ENCODE data around the gene NOXO1. TPM values are rescaled to one million over a fixed set of nuclear protein-coding genes. Genes with fewer than 3 reads are reported as not detected.

Gene NOXO1
- total RNA-seq, 2 donors from 2014 or later: not detected

DNA sequence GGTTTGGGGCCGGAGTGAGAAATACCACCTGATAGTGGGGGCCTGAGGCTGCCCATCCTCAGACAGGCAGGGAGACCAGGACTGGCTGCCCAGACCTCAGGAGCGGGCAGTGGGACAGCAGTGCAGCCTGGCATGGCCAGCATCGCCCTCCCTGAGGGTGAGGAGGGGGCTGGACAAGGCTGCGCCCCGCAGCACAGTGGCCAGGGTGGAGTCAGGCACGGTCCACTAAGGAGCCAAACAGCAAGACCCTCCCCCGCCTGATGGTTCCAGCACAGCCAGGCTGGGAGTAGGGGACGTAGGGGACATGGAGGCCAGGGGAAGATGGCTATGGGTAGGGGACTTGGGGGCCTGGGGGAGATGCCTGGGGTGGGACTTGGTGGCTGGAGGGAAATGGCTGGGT, 25.0 kb upstream of the NOXO1 start:
- no peak for ATAC-seq
- peak overlapping the region in 1 of 2 donors; percentile 63 for H3K27ac Mint-ChIP-seq
- H3K4me3 Mint-ChIP-seq: peak overlapping the region; percentile 95
- no peak for DNase-seq (ENCODE audit: low spot score)
- peaks cover 32 to 37% of the 10 kb centered on the region in 2 donors for H3K4me1 Mint-ChIP-seq (ENCODE audit: low read depth in 2 of 2)
- no peaks in the 10 kb centered on the region for H3K27me3 Mint-ChIP-seq
- no peaks in the 10 kb centered on the region for H3K36me3 Mint-ChIP-seq
- H3K9me3 Mint-ChIP-seq: no peaks in the 10 kb centered on the region

DNA sequence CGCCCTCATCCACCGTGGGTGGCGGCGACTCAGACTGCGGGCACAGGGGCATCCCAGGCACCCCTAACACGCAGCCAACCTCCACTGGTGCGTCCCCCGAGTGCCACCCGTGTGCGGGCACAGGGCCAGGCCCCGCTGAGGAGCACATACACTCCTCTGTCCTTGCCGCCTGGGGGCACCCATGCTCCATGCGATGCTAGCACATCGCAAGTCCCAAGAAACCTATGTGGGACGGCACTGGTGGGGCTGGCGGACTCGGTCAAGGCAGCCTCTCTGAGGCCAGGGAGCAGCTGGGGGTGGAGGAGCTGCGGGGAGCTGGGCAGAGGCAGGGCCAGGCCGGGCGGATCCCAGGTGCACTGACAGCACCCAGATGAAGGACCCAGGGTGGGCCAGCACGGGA, 24.4 kb upstream of the NOXO1 start:
- no peak for ATAC-seq
- no peaks in the 10 kb centered on the region for H3K36me3 Mint-ChIP-seq

DNA sequence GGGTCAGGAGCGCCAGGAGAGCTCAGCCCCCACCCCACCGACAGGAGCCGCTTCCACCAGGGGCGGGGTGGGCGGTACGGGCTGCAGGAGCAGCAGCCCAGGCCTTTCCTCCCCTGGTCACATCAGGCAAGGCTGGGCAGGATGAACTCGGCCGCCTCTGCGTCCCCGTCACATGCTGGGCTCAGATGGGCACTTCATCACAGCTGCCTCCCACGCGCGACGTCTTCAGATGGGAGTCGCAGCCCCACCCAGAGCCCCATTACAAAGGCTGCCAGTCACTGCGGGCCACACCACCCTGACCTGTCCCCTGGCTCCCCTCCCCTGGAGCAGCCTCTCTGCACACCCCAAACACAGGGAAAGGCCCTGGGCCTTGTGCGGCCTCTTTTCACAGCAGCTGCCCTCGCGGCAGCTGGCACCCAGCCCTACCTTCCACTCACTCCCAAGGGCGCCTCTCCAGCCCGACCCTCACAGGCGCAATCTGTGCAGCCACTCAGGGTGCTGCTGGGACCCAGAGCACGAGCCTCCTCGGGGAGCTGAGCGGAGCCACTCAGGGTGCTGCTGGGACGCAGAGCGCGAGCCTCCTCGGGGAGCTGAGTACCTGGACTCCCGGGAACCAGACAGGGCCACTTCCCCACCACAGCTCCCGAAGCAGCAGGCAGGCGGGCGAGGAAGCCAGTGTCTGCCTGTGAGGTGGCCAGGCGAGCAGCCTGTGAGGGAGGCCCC, 23.7 kb upstream of the NOXO1 start:
- H3K27ac Mint-ChIP-seq: no peak overlapping the region
- peaks cover 28 to 30% of the 10 kb centered on the region in 2 donors for H3K4me1 Mint-ChIP-seq (ENCODE audit: low read depth in 2 of 2)
- DNase-seq (ENCODE audit: low spot score) (no peak), ATAC-seq (no peak)
- no peaks in the 10 kb centered on the region for H3K36me3 Mint-ChIP-seq
- H3K4me3 Mint-ChIP-seq: no peak overlapping the region
- no peaks in the 10 kb centered on the region for H3K27me3 Mint-ChIP-seq
- no peaks in the 10 kb centered on the region for H3K9me3 Mint-ChIP-seq

More for the DNA sequence above, 24.4 kb upstream of the NOXO1 start:
- Mint-ChIP-seq H3K4me1 (ENCODE audit: low read depth in 2 of 2) (peaks cover 32 to 37% of the 10 kb centered on the region in 2 donors), H3K27me3 (no peaks in the 10 kb centered on the region), H3K27ac (no peak overlapping the region), H3K9me3 (no peaks in the 10 kb centered on the region), H3K4me3 (peak overlapping the region; percentile 95)
- DNase-seq (ENCODE audit: low spot score): no peak

DNA sequence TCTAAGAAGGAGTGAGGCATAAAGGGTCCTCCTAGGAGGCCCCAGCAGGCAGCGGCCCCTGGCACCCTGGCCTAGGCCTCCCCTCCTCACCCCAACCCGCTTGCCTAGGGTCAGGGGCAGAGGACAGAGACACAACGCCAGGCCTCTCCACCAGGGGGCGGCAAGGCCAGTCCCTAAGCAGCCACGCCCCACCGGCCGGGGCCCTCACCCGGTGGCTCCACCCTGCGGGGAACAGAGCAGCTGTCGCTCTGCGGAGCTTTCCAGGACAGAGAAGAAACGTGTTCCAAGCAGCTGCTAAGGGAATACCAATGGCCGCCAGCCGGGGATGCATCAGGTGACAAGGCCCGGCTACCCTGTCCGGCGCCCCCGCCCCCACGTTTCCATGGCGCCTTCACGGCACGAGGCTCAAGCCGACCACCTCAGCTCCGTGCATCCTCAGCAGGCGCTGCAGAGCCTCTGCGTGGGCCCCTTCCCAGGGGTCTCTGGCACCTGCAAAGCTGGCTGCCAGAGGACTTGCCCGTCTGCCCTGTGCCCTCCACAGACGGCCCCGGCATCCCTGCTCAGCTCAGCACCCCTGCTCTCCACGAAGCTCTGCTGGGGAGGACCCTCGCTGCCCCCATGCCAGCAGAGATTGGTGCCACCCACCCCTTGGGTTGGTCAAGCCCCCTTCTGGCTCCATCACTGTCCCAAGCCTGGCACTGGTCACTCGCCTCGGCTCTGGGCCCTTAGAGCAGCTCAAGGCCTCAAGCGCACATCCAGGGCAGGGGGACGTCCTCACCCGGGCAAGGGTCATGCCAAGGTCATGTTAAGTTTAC, 22.8 kb upstream of the NOXO1 start:
- no peaks in the 10 kb centered on the region for H3K36me3 Mint-ChIP-seq
- DNase-seq (ENCODE audit: low spot score): peak; percentile 82
- H3K4me1 Mint-ChIP-seq (ENCODE audit: low read depth in 2 of 2): peaks cover 28% of the 10 kb centered on the region in 2 donors
- H3K9me3 Mint-ChIP-seq: no peaks in the 10 kb centered on the region
- H3K27me3 Mint-ChIP-seq: no peaks in the 10 kb centered on the region
- peak; percentile 85 to 87 for ATAC-seq
- H3K4me3 Mint-ChIP-seq: no peak overlapping the region
- no peak overlapping the region for H3K27ac Mint-ChIP-seq

DNA sequence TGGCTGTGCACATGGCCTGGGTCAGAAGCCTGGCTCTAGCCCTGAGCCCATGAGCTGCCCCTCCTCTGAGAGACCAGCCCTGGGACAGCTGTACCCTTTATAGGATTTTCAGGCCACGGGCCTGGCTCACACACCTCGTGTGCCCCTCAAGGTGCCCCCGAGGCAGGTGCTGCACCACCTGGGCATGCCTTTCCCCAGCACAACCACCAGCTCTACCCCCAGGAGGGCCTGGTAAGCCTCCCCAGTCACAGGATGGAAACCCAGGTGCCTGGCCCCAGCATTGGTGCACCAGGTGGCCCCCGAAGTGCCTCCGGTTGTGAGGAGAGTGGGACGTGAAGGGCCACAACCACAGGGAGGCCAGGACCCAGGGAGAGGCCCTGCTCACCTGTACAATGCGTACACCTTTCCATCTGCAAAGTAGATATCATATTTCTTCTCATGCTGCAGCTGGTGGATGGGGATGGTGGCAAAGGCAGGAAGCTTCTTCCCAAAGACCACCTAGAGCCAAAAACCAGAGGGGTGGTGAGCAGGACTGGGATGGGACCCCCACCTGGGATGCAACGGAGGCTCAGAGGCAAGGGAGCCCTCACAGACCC, 22.1 kb upstream of the NOXO1 start:
- Mint-ChIP-seq H3K4me3 (no peak overlapping the region), H3K4me1 (ENCODE audit: low read depth in 2 of 2) (peaks cover 22 to 24% of the 10 kb centered on the region in 2 donors), H3K9me3 (no peaks in the 10 kb centered on the region), H3K36me3 (no peaks in the 10 kb centered on the region), H3K27ac (no peak overlapping the region), H3K27me3 (no peaks in the 10 kb centered on the region)
- ATAC-seq (no peak), DNase-seq (ENCODE audit: low spot score) (no peak)

DNA sequence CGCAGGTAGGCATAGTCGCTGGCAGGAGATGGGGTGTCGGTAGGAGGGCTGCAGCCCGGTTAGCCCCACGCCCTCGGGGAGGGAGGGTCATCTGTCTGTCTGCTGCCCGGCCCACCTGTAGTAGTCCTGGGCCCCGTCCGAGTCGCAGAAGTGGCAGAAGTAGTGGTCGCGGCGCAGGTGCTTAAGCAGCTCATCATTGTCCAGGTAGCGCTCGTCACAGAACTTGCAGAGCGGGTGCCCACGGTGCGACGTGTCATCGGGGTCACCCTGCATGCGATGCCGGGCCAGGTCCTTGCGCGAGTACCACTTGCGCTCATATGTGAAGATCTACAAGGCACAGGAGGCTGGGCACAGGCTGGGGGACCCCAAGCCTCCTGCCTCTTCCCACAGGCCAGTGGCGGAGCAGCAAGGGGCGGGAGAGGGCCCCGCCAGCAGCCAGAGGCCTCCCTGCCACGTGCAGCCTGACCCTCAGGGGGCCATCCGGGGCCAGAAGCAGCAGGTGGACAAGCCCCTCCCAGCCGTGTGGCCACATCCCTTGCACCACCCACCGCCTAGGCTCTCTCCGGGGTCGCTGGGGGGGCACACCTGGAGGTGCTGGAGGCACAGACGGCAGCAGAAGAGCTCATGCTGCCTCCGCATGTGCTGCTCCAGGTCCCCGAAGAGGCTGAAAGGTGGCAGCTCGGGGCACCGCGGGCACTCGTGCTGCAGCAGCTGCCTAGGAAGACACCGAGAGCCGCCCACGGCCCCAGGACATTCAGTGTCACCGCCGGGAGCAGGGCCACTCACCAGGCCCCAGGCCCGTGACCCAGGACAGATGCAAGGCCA, 21.3 kb upstream of the NOXO1 start:
- no peak overlapping the region for H3K4me3 Mint-ChIP-seq
- H3K9me3 Mint-ChIP-seq: no peaks in the 10 kb centered on the region
- H3K27me3 Mint-ChIP-seq: no peaks in the 10 kb centered on the region
- no peak overlapping the region for H3K27ac Mint-ChIP-seq
- no peaks in the 10 kb centered on the region for H3K36me3 Mint-ChIP-seq
- DNase-seq (ENCODE audit: low spot score): no peak
- H3K4me1 Mint-ChIP-seq (ENCODE audit: low read depth in 2 of 2): peaks cover 15 to 20% of the 10 kb centered on the region in 2 donors
- ATAC-seq: no peak

DNA sequence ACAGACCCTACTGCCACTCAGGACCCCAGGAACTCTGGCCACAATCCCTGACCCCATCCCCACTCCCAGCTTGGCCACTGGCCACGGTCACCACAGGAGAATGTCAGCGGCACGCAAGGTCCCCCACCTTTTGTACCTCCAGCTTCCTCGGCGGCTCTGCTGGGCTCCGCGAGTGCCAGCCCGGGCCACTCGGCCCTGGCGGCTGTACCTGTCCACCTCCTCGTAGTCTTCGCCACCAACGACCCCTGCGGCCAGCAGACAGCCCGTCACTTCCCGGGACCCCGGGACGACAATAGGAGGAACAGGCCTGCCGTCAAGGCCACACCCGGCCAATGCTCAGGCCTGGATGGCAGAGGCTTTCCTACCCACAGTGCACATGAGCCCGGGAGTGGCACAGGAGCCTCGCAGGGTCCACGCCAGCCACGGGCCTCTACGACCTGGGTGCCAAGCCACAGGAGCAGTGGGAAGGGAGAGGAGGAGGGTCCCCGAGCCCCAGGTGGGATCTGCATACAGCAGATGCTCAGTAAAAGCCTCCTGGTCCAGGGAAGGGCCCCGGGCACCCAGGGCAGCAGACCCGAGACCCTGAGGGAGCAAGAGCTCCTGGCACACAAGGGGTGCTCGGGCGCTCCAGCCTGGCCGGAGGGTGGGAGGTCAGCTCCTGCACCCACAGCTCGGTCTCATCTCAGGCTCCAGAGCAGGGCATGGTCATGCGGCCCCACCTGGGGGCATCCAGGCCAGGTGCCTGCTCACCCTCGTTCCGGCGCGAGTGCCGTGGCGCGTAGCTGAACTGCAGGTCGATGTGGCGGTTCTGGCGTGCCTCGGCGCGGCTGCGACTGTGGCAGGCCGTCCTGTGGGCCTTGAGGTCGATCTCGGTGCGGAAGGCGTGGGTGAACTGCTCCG, 20.4 kb upstream of the NOXO1 start:
- Mint-ChIP-seq H3K4me3 (no peak overlapping the region), H3K36me3 (no peaks in the 10 kb centered on the region), H3K27ac (no peak overlapping the region), H3K27me3 (no peaks in the 10 kb centered on the region), H3K9me3 (no peaks in the 10 kb centered on the region), H3K4me1 (ENCODE audit: low read depth in 2 of 2) (peaks cover 9 to 17% of the 10 kb centered on the region in 2 donors)
- ATAC-seq (no peak), DNase-seq (ENCODE audit: low spot score) (no peak)

DNA sequence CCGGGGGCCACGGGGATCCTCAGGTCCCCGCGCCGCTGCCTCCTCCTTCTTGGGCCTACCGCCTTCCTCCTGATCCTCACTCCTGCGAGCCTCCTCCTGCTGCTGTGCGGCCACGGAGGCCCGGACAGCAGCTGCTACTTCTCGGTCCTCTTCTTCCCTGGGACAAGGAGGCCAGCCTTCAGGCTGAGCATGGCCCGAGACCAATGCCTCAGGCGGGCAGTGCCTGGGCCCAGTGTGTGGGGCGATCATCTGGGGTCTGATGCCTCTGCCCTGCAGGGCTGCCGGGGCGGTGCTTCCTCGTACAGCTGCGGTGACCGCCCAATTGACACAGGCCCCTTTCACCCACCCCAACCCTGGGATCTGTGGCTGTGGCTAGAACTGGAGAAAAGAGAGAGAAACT, 19.8 kb upstream of the NOXO1 start:
- Mint-ChIP-seq H3K4me1 (ENCODE audit: low read depth in 2 of 2) (peaks cover 2 to 17% of the 10 kb centered on the region in 2 donors), H3K4me3 (no peak overlapping the region), H3K27ac (no peak overlapping the region), H3K27me3 (no peaks in the 10 kb centered on the region), H3K9me3 (no peaks in the 10 kb centered on the region), H3K36me3 (no peaks in the 10 kb centered on the region)
- ATAC-seq (no peak), DNase-seq (ENCODE audit: low spot score) (no peak)

DNA sequence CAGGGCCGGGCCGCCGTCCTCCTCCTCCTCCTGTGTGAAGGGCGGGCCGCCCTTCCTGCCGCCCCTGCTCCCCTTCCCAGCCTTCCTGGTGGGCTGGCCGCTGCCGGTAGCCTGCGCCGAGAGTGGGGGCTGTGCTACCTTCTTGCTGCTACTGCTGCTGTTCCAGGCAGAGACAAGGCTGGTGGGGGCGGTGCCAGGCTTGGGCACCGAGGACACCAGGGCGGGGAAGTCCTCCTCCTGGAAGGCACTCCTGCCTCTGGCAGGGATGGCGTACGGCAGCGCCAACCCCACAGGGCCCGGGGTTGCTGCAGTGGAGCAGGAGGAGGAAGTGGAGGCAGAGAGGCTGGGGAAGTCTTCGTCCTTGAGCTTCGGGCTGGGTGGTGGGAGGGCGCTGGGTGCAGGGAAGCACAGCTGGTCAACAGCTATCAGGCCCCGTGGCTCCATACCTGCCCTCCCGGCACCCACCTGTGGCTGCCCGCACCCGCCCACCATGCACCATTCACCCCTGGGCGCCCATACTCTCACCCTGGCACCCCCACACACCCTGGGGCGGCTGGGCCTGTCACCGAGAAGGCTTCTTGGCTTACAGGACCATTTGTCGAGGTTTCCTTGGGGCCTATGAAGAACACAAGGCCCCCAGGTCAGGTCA, 18.7 kb upstream of the NOXO1 start:
- H3K27ac Mint-ChIP-seq: no peak overlapping the region

DNA sequence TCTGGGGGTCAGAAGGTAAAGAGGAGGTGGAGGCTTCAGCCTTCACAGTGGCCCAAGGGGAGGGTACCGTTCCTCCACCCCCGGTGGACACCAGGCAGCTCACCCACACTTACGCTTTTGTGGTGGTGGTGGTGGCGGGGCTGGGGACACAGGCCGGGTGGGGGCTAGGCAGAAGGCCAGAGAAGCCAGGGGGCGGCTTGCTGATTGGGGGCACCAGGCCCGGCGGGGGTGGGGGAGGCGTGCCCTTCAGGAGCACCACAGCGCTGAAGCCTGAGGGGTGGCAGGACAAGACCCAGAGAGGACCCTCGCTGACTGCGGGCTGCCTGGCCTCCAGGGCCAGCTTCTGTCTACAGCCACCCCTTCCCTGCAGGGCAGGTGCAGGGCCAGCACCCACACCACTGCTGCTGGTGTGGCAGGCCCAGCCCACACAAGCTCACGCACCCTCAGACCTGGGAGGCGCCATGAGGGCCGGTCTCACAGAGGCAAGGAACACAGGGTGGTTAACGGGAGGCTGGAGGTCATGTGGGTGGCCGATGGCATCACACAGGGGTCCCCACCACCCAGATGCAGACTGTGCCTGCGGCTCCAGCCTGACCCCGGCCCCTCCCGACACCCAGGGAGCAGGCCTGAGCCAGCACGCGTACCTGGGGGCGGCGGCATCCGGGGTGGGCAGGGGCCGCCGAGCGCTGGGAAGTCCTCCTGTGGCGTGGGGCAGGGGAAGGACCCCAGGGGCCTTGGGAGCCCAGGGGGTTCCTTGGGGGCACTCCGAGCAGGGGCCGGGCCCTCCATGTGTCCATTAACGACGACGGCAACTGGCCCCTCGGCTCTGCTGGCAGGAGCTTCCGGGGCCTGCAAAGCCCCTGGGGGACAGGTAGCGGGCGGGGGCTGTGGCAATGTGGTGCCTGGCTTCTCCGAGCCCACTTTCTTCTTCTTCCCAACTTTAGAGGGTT, 17.9 kb upstream of the NOXO1 start:
- Mint-ChIP-seq H3K27ac (no peak overlapping the region), H3K36me3 (no peaks in the 10 kb centered on the region), H3K27me3 (no peaks in the 10 kb centered on the region), H3K4me1 (ENCODE audit: low read depth in 2 of 2) (peaks cover 2 to 20% of the 10 kb centered on the region in 2 donors), H3K4me3 (no peak overlapping the region), H3K9me3 (no peaks in the 10 kb centered on the region)
- no peak for DNase-seq (ENCODE audit: low spot score)
- ATAC-seq: no peak

More for the DNA sequence above, 18.7 kb upstream of the NOXO1 start:
- DNase-seq (ENCODE audit: low spot score) (no peak), ATAC-seq (no peak)
- no peaks in the 10 kb centered on the region for H3K27me3 Mint-ChIP-seq
- no peak overlapping the region for H3K4me3 Mint-ChIP-seq
- no peaks in the 10 kb centered on the region for H3K36me3 Mint-ChIP-seq
- no peaks in the 10 kb centered on the region for H3K9me3 Mint-ChIP-seq
- H3K4me1 Mint-ChIP-seq (ENCODE audit: low read depth in 2 of 2): peaks cover 0 to 21% of the 10 kb centered on the region in 2 donors

DNA sequence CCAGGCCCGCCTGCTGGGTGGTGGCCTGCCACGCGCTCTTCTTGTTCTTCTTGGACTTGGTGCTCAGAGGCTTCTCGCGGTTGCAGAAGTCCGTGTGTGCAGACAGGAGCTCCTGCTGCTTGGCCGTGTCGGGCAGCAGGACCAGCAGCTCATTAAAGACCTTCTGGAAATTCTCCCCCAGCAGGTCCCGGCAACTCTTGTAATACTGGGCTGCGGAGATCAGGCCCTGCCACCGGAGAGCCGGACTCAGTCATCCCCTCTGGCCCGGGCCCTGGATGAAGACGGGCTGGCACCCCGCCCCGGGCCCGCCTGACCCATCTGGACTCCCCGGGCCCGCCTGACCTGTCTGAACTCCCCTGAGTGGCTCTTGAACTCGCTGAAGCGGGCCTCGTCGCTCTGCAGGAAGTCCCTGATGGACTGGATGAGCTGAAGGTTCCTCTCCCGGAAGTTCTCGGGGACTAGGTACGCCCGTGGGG, 17.1 kb upstream of the NOXO1 start:
- H3K9me3 Mint-ChIP-seq: no peaks in the 10 kb centered on the region
- ATAC-seq (no peak), DNase-seq (ENCODE audit: low spot score) (no peak)
- H3K27me3 Mint-ChIP-seq: no peaks in the 10 kb centered on the region
- H3K27ac Mint-ChIP-seq: no peak overlapping the region
- H3K4me3 Mint-ChIP-seq: no peak overlapping the region
- peaks cover 9 to 27% of the 10 kb centered on the region in 2 donors for H3K4me1 Mint-ChIP-seq (ENCODE audit: low read depth in 2 of 2)
- no peaks in the 10 kb centered on the region for H3K36me3 Mint-ChIP-seq
